AG09319 (cell line): ENCODE measurements around the gene PIAS1.
"Not testable (repeated sequence)": the region's sequence is repeated elsewhere in the genome, so short reads cannot be mapped to it uniquely, and the experiment has no call there.

Experiments
- DNase-seq: peaks from one replicate; pipeline ENCODE4 v3.0.0-alpha.2; 2010; ENCODE audit warnings: low read depth; ENCODE audit errors: extremely low read depth
- TF ChIP-seq, protein P1 (sequence below): IDR thresholded peaks from 2 replicates; pipeline ENCODE4 v1.5.1; 2011; ENCODE audit warnings: low read depth, mild to moderate bottlenecking, inconsistent platforms, low read length, moderate library complexity

Gene PIAS1

GRCh38 chr15:68210821-68211655 lies 156.9 kb downstream of the PIAS1 start:
- DNase-seq: peak; percentile 14
- TF ChIP-seq, protein P1, sequence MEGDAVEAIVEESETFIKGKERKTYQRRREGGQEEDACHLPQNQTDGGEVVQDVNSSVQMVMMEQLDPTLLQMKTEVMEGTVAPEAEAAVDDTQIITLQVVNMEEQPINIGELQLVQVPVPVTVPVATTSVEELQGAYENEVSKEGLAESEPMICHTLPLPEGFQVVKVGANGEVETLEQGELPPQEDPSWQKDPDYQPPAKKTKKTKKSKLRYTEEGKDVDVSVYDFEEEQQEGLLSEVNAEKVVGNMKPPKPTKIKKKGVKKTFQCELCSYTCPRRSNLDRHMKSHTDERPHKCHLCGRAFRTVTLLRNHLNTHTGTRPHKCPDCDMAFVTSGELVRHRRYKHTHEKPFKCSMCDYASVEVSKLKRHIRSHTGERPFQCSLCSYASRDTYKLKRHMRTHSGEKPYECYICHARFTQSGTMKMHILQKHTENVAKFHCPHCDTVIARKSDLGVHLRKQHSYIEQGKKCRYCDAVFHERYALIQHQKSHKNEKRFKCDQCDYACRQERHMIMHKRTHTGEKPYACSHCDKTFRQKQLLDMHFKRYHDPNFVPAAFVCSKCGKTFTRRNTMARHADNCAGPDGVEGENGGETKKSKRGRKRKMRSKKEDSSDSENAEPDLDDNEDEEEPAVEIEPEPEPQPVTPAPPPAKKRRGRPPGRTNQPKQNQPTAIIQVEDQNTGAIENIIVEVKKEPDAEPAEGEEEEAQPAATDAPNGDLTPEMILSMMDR: peak; percentile 84

DNA sequence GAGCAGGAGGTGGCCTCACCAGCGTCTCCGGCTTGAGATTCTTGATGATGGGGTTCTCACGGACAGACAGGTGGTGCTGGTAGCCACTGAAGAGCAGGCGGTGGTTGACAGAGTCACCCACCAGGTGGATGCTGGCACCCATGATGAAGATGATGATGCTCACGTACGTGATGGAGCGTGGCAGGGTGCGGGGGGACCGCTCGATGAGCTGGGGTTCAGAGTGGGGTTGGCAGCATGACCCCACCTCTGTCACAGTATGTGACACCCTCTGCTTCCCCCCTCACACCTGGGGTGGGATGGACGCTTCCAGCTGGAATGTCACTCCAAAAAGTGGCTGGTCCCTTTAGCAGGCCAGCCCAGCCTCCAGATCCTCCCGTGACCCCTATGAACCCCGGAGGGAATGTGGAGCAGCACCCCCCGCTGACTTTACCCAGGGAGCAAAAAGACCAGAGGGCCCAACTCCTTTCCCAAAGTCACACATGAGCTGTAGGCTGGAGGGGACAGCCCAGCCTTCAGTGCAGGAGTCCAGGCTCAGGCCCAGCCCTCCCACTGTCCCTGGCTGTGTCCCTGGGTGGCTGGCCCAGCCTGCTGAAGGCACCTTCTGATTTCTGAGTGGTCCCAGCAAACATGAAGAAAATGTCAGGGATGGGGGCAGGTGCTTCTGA lies 157.7 kb downstream of the PIAS1 start:
- TF ChIP-seq, protein P1: no peak
- no peak for DNase-seq

- not testable (repeated sequence) for DNase-seq
Observed at GRCh38 chr15:68213491-68213845, 159.4 kb downstream of the PIAS1 start.

- no peak for DNase-seq
- TF ChIP-seq, protein P1: no peak
Observed at GRCh38 chr15:68213991-68214837, 160.1 kb downstream of the PIAS1 start.

GRCh38 chr15:68214838-68215254 lies 160.7 kb downstream of the PIAS1 start:
- TF ChIP-seq, protein P1: no peak
- DNase-seq: no peak

- TF ChIP-seq, protein P1: no peak
- DNase-seq: no peak
Observed at GRCh38 chr15:68217341-68217740, 163.2 kb downstream of the PIAS1 start.

- no peak for DNase-seq
- TF ChIP-seq, protein P1: no peak
Observed at GRCh38 chr15:68218331-68218730, 164.2 kb downstream of the PIAS1 start.
